NOMO-1 treated with DMSO at 0.1 percent for 48 hours (cell line): ENCODE results near the gene TRIM65.
"Not testable (repeated sequence)": the region's sequence is repeated elsewhere in the genome, so short reads cannot be mapped to it uniquely, and the experiment has no call there.

Source experiments
- DNase-seq: peaks from one replicate; lab custom pipeline; 2025; ENCODE audit not compliant: unreplicated experiment; lab: John Stamatoyannopoulos, UW

Gene TRIM65

DNA sequence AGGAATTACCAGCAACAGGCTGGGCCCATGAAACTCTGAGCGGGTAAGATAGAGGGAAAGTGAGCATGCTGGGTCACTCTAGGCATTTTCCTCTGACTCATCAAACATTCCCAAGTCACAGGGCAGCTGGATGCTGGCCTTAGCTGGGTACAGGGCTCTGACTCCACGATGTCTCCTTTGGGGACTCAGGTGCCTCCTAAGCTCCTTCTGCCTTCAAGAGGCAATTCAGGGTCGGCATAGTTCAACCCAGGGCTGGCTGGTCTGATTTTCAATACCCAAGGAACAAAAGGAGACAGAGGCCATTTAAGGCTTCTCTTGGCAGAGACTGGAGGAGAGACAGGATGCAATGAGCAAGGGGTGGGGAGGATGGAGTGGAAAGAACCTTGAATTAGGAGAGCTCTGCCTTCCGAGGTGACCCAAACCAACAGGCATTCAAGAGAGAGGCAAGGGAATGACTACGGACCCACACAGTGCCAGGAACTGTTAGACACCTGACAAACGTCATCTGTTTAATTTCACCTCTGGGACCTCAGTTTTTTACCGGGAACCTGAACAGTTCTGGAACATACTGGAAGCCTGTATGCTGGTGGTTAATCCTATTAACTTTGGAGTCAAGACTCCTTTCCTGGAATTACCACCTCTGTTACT is 42.5 kb downstream of the TRIM65 start:
- no peak for DNase-seq

DNA sequence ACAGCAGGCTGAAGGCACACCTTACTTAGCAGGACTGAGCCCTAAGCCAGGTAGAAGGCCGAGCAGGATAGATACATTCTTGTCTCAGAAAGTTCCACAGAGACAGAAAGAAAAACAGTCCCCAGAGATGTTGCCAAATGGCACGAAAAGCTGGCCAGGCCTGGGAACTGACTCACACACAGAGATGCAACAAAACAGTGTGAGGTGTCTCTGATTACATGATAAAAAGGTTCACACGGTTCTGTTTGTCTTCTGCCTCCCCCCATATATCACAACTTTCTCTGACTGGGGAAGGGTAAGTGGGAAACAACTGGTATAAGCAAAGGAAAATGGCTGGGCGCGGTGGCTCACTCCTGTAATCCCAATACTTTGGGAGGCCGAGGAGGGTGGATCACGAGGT is 43.3 kb downstream of the TRIM65 start:
- DNase-seq: no peak

DNA sequence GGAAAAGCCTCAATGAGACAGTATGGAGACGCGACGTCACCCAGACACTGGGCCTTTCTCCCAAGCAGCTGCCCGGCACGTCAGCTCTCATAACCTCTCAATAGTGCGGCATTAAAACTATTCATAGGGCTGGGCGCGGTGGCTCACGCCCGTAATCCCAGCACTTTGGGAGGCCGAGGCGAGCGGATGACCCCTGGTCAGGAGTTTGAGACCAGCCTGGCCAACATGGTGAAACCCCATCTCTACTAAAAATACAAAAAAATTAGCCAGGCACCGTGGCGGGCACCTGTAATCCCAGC is 45.1 kb downstream of the TRIM65 start:
- DNase-seq: not testable (repeated sequence)

DNA sequence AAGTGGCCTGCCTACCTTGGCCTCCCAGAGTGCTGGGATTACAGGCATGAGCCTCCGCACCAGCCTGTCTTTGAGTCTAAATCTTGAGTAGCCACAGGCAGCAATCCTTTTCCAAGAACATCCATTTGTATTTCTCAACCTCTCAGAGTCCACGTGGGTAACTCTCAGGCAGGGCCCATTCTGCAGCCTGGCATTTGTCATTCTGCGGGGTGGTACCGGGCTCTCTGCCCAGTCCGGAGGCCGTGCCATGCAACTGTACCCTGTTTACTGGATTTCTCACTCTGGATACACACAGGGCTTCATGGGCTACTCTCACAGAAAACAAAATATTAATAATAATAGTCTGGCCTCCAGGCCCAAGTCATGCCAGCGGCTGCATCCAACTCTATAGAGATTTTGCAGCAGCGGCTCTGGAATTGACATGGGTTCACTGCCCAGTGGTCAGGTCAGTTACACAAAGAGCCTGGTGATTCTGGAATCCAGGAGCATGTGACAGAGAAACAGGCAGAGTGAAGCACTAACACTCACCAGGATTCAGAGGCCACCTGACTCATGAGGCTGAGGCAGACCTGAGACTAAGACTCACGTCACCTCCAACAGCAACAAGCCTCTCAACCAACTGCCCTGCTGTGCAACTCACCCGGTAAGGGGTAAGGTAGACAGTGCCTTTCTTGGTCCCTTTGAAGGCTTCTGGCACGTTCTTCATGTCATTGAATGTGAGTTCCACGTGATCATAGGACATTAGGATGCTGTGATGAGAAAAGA is 45.6 kb downstream of the TRIM65 start:
- no peak for DNase-seq

DNA sequence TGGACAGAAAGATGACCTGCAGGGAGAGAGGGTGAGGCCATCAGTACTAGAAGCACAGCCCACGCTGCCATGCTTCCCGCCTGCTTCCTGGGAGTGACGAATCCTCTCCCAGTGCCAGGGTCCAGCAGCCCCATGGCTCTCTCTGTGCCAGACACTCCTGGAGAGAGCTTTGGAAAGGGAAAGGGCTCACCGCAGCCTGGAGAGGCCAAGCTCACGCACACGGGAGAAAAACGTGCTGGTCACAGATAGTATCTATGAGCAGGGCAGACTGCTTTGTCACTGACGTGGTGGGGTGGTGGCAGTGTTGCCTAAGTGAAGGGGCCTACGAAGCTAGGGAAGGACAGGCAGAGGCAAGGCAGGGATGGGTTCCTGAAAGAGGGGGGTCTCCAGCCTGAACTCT is 47.0 kb downstream of the TRIM65 start:
- no peak for DNase-seq

DNA sequence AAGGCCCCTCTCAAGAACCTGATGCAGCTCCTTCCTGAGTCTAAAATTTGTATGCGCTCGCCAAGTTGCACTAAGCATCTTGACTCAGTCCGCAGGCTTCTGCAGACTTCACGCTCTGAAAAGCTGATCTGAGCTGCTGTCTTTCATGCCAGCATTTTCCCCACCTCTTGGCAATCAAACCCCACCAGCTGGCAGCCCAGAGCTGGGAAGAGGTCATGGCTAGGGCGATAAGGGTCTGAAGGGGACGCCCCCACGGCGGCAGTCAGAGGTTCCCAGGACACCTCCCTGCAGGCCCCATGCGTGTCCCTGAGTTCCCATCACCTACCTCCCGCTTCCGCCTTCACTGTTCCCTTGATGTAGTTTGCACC is 47.5 kb downstream of the TRIM65 start:
- DNase-seq: no peak

DNA sequence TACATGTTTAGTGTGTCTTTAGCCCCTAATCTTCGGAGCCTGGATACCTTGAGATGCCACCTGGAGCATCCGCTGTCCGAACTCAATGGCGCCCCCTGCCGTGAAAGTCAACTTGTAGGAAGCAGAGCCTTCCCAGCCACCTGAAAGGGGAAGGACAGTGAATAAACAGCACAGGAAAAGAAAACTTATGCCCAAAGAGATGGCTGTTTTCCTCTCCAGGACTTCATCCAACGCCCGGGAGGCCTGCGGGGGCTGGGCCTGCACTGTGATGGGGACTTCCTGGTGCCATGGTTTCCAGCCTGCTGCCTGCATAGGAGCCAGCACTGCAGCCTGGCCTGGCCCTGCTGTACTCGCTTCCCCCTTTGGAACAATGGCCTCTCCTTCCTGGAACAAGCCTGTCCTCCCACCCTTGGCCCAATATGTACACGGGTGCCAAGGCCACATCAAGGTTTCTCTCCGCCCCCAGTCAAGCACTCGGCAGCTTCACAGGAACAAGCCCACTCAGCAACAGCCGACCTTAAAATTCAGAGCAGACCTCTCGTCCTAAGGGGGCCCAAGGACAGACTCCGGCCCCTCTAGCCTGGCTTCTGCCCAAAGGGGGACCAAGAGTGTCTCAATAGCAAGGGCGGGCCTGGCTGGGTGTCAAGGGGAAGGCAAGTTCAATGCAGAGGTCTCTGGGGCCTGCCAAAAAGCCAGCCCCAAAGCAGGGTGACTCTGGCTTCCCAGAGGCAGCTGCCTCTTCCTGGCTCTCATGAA is 48.0 kb downstream of the TRIM65 start:
- peak; percentile 58 for DNase-seq

DNA sequence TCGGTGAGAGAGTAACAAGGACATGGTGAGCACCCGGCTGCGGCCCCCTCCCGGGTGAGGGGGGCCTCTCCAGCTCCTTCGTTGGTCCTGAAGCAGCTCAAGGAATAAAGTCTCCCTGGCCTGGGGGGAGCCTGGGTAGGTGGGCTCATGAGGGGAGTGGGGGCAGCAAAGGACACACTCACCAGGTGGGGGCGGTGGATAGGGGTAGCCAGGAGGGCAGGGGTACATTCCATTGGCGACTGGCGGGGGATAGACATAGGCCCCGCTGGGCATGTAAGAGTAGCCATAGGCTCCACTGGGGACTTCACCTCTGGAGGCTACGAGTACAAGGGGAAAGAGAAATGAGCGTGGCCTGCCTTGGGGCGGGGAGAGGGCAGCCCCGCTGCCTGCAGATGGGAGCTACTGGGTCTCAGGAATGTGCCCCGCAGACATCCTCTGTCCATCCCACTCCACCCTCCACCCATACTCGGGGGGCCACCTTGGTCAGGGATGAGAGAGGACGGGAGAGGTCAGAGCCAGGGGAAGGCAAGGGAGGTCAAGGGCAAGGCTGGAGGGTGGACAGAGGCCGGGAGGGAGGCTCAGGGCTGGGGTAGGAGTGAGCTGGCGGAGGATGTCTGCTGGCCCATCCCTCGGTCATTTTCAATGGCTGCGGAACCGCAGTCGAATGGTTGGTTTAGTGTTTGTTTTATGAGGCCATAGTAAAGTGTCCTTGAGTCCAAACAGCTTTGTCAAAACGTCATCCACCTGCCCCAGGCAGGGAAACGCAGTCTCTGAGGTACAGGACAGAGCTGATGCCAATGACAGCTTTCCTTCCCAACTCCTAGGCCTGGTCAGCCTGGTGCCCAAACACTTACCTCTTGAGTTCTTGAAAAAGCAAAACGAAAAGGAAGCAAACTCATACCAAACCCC is 48.9 kb downstream of the TRIM65 start:
- DNase-seq: no peak

DNA sequence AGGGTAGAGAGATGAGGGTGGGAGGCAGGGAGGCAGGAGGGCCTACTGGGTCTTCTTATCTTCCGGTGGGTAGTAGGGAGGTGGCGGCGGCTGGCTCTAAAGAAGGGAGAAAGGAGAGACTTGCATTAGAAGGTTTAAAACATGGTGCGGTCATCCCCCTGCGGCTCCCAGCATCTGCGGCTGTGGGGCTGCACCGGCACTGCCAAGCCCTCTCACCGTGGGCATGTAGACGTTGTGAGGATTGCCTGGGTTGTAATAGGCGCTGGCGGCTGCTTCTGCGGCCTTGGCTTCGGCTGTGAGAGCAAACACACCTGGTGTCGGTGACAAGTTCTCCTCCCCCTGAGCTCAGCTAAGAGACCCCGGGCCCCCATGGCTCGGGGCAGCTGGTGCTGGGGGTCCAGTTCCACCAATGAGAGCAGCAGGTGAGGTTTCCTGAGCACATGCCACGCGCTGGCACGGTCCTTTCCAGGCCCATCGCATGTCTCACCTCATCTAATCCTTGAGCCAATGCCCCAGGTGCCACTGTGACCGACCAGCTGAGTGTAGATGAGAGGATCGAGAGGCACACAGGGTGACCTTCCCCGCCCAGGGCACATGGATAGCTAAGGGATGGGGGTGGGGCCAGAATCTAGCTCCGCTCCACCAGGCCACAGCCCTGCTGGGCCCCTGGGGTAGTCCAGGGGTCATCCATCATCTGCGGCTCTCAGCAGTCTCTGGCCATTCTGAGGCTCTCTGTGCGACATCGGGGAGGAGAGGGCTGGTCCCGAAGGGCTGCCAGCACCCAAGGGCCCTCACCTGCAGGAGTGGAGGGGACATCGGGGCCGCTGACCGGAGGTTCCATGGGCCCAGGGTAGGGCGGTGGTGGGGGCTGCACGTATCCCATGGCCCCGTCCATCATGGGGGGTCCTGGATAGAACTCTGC is 49.8 kb downstream of the TRIM65 start:
- no peak for DNase-seq

DNA sequence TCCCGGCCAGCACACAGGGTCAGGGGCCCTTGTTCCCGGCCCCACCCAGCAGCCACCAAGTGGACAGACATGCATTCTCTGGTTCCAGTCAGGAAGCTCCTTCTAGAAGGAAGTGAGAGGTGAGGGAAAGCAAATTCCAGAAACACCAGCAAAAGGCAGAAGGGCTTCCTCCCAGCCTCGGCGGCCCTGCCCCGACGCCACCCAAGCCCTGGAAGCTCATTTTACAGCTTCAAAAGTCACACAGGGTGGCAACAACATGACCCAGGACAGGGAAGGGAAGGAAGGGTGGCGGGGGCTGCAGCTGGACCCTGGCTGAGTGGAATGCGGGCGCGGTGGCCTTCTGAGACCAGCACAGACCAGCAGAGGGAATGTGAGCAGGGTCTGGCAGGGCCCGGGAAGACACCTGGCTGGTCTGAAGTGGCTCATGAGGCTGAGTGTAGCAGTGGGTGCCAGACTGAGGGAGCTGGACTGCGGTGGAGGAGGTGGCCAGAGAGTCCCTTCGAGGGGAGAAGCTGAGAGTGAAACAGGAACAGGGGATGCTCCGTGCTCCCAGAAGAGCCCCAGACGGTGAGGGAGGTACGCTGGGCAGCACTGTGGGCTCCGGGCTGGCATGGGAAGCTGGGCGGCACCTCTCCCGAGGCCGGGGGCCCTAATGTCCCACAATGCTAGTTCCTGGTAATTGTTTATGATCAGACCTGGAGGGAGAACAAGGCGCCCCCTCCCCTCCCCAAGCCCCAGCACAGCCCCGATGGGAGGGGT is 50.6 kb downstream of the TRIM65 start:
- no peak for DNase-seq

DNA sequence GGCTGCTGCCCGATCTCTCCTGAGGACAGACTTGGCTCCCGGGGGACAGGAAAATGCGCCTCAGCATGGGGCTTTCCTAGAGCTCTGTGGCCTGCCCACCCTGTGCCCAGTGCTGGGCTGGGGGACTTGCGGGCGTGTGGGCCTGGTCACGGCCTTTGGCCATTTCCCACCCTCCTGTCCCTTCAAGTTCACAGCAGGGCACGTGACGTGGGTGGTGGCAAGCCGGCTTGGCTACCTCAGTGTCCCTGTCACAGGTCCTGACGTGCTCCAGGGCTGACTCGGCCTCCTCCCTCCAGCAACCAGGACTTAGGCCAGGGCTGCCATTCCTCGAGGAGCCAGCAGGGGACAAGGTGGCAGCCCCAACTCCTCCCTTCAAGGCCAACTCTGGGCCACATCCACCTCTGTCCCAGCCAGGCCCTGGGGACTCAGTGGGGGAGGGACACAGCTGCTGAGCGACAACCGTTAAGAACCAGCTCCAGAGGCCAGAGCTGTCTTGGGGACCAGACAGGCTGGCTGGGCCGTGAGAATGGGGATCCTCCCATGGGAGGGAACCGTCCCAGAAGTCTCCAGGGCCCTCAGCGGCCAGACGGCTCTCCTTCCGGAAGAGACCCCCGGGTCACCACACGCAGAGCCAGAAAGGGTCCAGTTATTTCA is 51.6 kb downstream of the TRIM65 start:
- DNase-seq: peak; percentile 51

DNA sequence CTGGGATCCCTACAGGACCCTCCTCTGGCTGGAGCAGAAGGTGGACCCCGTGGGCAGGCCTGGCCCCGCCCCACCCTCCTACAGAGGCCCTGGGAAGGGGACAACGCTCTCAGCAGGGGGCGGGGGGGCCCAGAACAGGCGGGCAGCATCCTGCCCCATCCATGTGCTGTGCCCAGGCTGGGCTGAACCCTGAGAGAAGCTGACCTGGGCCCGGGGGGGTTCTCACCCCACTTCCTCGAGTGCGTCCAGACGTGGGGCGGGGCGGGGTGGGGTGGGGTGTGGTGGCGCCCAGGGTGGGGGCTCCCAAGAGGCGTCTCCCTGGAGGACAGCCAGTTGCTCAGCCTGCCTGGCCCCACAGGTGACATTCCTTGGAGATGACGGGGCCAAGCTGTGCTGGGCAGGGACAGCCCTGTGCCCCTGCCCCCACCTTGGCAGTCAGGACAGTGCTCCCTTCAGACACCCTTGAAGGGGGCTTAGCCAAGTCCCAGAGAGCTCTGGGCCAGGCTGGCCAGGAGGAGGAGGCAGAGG is 52.2 kb downstream of the TRIM65 start:
- DNase-seq: no peak

DNA sequence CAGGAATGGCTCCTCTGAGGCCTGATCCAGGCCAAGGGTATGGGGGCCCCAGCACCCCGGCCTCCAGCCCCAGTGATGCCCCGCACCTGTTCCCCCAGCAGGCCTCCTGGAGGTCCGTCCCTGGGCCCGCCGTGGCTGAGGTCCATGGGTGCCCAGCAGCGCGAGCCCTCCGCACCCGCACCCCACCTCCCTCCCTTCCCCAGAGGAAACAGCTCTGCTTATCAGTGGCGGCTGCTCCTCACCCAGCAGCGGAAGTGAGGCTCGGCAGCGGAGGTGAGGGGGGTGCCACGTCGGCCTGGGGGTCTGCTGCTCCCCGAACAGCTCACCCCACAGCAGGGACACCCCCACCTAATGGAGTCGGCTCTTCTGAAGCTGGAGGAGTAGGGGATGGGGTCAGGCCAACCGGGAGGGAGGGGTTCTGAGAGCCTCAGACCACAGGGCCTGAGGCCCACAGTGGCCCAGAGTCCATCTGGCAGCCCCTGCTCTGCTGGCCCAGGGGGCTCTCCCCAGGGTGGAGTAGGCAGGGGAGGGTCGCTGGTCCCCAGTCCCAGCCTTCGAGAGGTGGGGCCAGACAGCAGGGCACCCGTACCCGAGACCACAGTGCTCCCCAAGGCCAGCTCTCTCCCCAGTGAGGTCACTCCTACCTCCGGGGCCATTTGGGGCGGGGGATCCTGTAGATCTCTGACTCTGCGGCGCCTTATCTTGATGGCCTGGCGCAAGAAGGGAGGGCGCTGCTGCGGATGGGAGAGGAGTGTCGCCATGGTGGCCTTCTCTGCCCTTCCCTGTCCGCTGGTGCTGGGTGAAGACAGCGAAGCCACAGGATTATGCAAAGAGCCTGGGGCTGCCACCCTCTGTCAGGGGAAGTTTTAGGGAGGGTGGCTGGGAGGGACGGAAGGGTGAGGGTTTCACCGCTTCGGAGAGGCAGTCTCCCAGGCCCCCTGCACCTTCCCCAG is 52.9 kb downstream of the TRIM65 start, which contains the start of gene UNC13D:
TSS of gene UNC13D (minus strand) at position 828 of the 953 bp plus-strand sequence. CDS start at position 761, 67 bp downstream.
- peak; percentile 36 for DNase-seq

DNA sequence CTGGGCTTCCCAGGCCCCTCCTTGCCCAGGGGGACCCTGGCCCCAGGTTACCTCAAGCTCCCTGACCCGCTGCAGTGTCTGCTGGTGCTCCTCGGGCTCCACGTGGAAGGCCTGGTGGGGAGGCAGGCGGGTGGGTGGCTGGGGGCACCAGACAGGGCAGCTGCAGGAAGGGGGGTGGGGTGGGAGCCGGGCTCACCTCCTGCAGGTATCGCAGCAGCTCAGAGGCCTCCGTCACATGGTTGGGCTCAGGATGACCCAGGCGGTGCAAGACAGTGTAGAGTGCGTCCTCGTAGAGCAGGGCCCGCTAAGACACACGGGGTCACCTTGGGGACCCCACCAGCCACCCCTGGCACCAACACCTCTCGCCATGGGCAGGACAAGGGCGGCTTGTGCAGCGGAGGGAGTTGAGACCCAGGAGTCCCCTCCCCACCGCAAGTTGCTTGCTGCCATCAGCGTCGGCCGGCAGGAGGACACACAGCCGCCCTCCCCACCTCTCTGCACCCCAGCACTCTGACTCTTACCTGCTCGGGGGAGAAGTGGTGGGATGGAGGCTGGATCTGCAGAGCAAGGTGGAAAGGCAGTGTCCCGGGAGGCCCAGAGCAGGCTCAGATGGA is 53.7 kb downstream of the TRIM65 start:
- DNase-seq: no peak

DNA sequence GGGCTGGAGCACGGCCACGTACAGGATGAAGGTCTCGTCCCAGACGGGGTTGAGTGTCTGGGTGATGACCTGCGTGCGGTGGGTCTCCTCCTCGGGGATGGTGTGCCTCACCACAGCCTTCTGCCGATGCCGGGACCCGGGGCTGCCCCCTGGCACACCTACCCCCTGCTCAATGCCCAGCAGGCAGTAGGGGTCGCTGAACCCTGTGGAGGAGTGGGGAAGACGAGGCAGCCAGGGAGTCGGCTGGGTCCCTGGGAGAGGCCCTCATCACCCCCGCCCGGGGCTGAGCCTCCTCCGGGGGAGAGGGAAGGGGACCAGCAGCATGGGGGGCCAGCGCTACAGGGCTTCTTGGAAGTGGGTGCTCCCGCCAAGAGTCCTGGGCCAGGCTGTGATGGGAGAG is 54.3 kb downstream of the TRIM65 start:
- DNase-seq: no peak

DNA sequence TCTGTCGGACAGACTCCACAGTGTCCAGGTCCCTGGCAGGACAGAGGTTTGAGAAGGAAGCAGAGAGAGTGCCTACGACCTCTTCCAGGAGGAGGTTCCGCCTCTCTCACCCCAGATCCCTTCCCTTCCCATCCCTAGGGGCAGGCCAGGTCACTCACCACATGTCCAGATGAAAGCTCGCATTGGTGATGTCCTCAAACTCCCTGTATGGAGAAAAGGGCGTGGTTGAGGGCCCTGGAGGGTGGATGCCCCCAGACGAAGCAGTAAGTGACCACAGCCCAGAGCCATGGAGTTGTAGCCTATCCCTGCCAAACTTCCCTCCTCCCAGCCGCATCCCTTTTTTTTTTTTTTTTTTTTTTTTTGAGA is 56.0 kb downstream of the TRIM65 start:
- no peak for DNase-seq
